H1 (cell line): ENCODE data around the gene PRPF18. TPM values are rescaled to one million over a fixed set of nuclear protein-coding genes. Genes with fewer than 3 reads are reported as not detected.

ENCODE experiments used
- CTCF ChIA-PET: fragments of 300-600 bp; sonication (Branson Sonifier 250); formaldehyde crosslinking; loops from one replicate; lab custom pipeline; 2021; ENCODE audit not compliant: partially characterized antibody; lab: Charles Lee
- POLR2A ChIA-PET: fragments of 300-600 bp; sonication (Branson Sonifier 250); formaldehyde crosslinking; loops from one replicate; lab custom pipeline; 2021; ENCODE audit warnings: inconsistent platforms; ENCODE audit not compliant: partially characterized antibody; lab: Charles Lee
- DNase-seq, 2 experiments: peaks; one replicate each; pipeline versions ENCODE4 v3.0.0 to v3.0.0-alpha.2; 2010 to 2022; ENCODE audit warnings: low spot score in 2 of 2, low read depth in 1 of 2, mixed read lengths in 1 of 2
- FAIRE-seq: peaks from 2 replicates; lab custom pipeline; 2011; peaks lifted over from hg19 to GRCh38; lab: Jason Lieb, UNC
- H2AFZ ChIP-seq: 2 replicates; pipeline ENCODE4 v1.8.1; 2012; ENCODE audit warnings: low read length, inconsistent platforms
- H2AK5ac ChIP-seq: 2 replicates; pipeline ENCODE4 v1.6.1; 2013; ENCODE audit warnings: low read depth, low read length
- H2BK120ac ChIP-seq: replicated peaks from 2 replicates; pipeline ENCODE3; 2013; ENCODE audit warnings: low read depth, low read length, inconsistent platforms
- H2BK12ac ChIP-seq: 2 replicates; pipeline ENCODE4 v1.6.1; 2013; ENCODE audit warnings: low read depth, low read length
- H2BK15ac ChIP-seq: 2 replicates; pipeline ENCODE4 v1.6.1; 2013; ENCODE audit warnings: low read length
- H2BK20ac ChIP-seq: 2 replicates; pipeline ENCODE4 v1.6.1; 2013; ENCODE audit warnings: low read length
- H2BK5ac ChIP-seq: 2 replicates; pipeline ENCODE4 v1.6.1; 2013; ENCODE audit warnings: low read depth, low read length
- H3K14ac ChIP-seq: 2 replicates; pipeline ENCODE4 v1.6.1; 2013; ENCODE audit warnings: inconsistent platforms; ENCODE audit not compliant: insufficient read length
- H3K18ac ChIP-seq: 2 replicates; pipeline ENCODE4 v1.6.1; 2013; ENCODE audit warnings: low read length; ENCODE audit errors: extremely low read depth
- H3K23ac ChIP-seq: 2 replicates; pipeline ENCODE4 v1.6.1; 2013; ENCODE audit warnings: inconsistent platforms; ENCODE audit not compliant: insufficient read length
- H3K23me2 ChIP-seq: 2 replicates; pipeline ENCODE4 v1.6.1; 2013; ENCODE audit warnings: low read depth, low read length
- H3K27ac ChIP-seq: 2 replicates; pipeline ENCODE4 v1.6.1; 2011; ENCODE audit warnings: low read depth, low read length, inconsistent platforms
- H3K27me3 ChIP-seq, 4 experiments: replicated peaks in 1 of 4; 1 replicate in 1 of 4; 2 replicates in 3 of 4; pipeline versions ENCODE4 v1.6.1 to v1.8.1; 2011 to 2013; ENCODE audit warnings: low read length in 3 of 4, mild to moderate bottlenecking in 3 of 4, inconsistent platforms in 2 of 4, mixed read lengths in 2 of 4, moderate library complexity in 1 of 4; ENCODE audit not compliant: control insufficient read depth in 3 of 4, insufficient read depth in 3 of 4; ENCODE audit errors: extremely low read depth in 1 of 4
- H3K36me3 ChIP-seq, 4 experiments: 2 replicates each; pipeline versions ENCODE4 v1.6.1 to v1.8.1; 2011 to 2013; ENCODE audit warnings: mild to moderate bottlenecking in 4 of 4, low read length in 3 of 4, moderate library complexity in 2 of 4, control low read depth in 1 of 4, inconsistent platforms in 1 of 4; ENCODE audit not compliant: insufficient read depth in 4 of 4, control insufficient read depth in 2 of 4
- H3K4ac ChIP-seq: replicated peaks from 2 replicates; pipeline ENCODE3; 2013; ENCODE audit warnings: low read length, low read depth, mixed read lengths, inconsistent platforms; ENCODE audit not compliant: insufficient read length
- H3K4me1 ChIP-seq, 4 experiments: replicated peaks in 1 of 4; 1 replicate in 1 of 4; 2 replicates in 3 of 4; pipeline versions ENCODE4 v1.6.1 to v1.8.1; 2011 to 2013; ENCODE audit warnings: low read length in 3 of 4, inconsistent platforms in 2 of 4, mixed read lengths in 1 of 4; ENCODE audit not compliant: insufficient read depth in 4 of 4, control insufficient read depth in 3 of 4
- H3K4me2 ChIP-seq, 2 experiments: 2 replicates each; pipeline versions ENCODE4 v1.6.1 to v1.8.1; 2011 to 2013; ENCODE audit warnings: low read depth in 2 of 2, low read length in 2 of 2, control low read depth in 1 of 2, inconsistent platforms in 1 of 2, mild to moderate bottlenecking in 1 of 2; ENCODE audit not compliant: insufficient read depth in 1 of 2
- H3K4me3 ChIP-seq, 4 experiments: fragments of 200-600, 300-600 bp in 1 of 4; sonication (generic), shearing (Covaris generic), sonication (Bioruptor Twin) in 1 of 4; 2 replicates each; pipeline versions ENCODE4 v1.5.1 to v1.8.1; 2011 to 2016; ENCODE audit warnings: low read length in 4 of 4, low read depth in 3 of 4, control low read depth in 2 of 4, inconsistent platforms in 2 of 4, mild to moderate bottlenecking in 2 of 4, mixed read lengths in 1 of 4, moderate library complexity in 1 of 4; ENCODE audit not compliant: insufficient read depth in 2 of 4; ENCODE audit errors: extremely low read depth in 1 of 4
- H3K56ac ChIP-seq: replicated peaks from 2 replicates; pipeline ENCODE3; 2013; ENCODE audit warnings: low read depth, mild to moderate bottlenecking, mixed read lengths, low read length, inconsistent platforms; ENCODE audit not compliant: insufficient read length
- H3K79me1 ChIP-seq: 2 replicates; pipeline ENCODE4 v1.6.1; 2013; ENCODE audit warnings: low read depth, low read length, control low read depth
- H3K79me2 ChIP-seq, 2 experiments: 2 replicates each; pipeline versions ENCODE4 v1.6.1 to v1.8.1; 2012 to 2013; ENCODE audit warnings: low read length in 2 of 2, mild to moderate bottlenecking in 2 of 2, inconsistent platforms in 1 of 2; ENCODE audit not compliant: insufficient read depth in 2 of 2, control insufficient read depth in 1 of 2
- H3K9ac ChIP-seq, 4 experiments: replicated peaks in 1 of 4; 1 replicate in 1 of 4; 2 replicates in 3 of 4; pipeline versions ENCODE4 v1.6.1 to v1.8.1; 2011 to 2013; ENCODE audit warnings: low read depth in 3 of 4, low read length in 3 of 4, control low read depth in 2 of 4, mild to moderate bottlenecking in 2 of 4, moderate library complexity in 2 of 4, inconsistent platforms in 1 of 4; ENCODE audit errors: extremely low read depth in 1 of 4
- H3K9me3 ChIP-seq, 2 experiments: 2 replicates each; pipeline versions ENCODE4 v1.6.1 to v1.8.1; 2012 to 2013; ENCODE audit warnings: mild to moderate bottlenecking in 2 of 2, moderate library complexity in 2 of 2, control low read depth in 1 of 2, inconsistent platforms in 1 of 2, low read depth in 1 of 2, low read length in 1 of 2, mixed read lengths in 1 of 2; ENCODE audit not compliant: insufficient read depth in 2 of 2
- H4K20me1 ChIP-seq, 2 experiments: replicated peaks in 1 of 2; 2 replicates each; pipeline versions ENCODE3 to v1.8.1; 2011 to 2013; ENCODE audit warnings: inconsistent platforms in 2 of 2, low read length in 2 of 2, mild to moderate bottlenecking in 1 of 2; ENCODE audit not compliant: insufficient read depth in 2 of 2, control insufficient read depth in 1 of 2
- H4K5ac ChIP-seq: 2 replicates; pipeline ENCODE4 v1.6.1; 2013; ENCODE audit warnings: low read length, low read depth, mixed read lengths, inconsistent platforms; ENCODE audit not compliant: insufficient read length
- H4K8ac ChIP-seq: 2 replicates; pipeline ENCODE4 v1.8.0; 2013; ENCODE audit warnings: mild to moderate bottlenecking, moderate library complexity, low read length, inconsistent platforms; ENCODE audit not compliant: insufficient read depth; ENCODE audit errors: extremely low read depth
- H4K91ac ChIP-seq: replicated peaks from 2 replicates; pipeline ENCODE3; 2013; ENCODE audit warnings: low read length, mixed read lengths, inconsistent platforms; ENCODE audit not compliant: insufficient read length
- BRCA1 ChIP-seq: IDR thresholded peaks from 2 replicates; pipeline ENCODE4 v1.6.1; 2012; ENCODE audit warnings: low read depth, low read length, improper control_type of control experiment
- CEBPB ChIP-seq: IDR thresholded peaks from 2 replicates; pipeline ENCODE4 v1.6.1; 2012; ENCODE audit warnings: low read depth, low read length
- CHD2 ChIP-seq: IDR thresholded peaks from 2 replicates; pipeline ENCODE4 v1.6.1; 2012; ENCODE audit warnings: low read length, improper control_type of control experiment
- EGR1 ChIP-seq: IDR thresholded peaks from 2 replicates; pipeline ENCODE4 v1.6.1; 2011; ENCODE audit warnings: low read depth, low read length, borderline replicate concordance
- JUN ChIP-seq: IDR thresholded peaks from 2 replicates; pipeline ENCODE4 v1.6.1; 2011; ENCODE audit warnings: low read depth, mild to moderate bottlenecking, improper control_type of control experiment, low read length
- KDM1A ChIP-seq: fragments of 200-600, 300-600 bp; sonication (generic); IDR thresholded peaks from 2 replicates; pipeline ENCODE4 v1.7.1; 2016; ENCODE audit warnings: mild to moderate bottlenecking, low read length, borderline replicate concordance
- POLR2A ChIP-seq, 2 experiments: IDR thresholded peaks; 1 replicate in 1 of 2; 2 replicates in 1 of 2; pipeline ENCODE4 v1.6.1; 2011; ENCODE audit warnings: low read depth in 2 of 2, low read length in 2 of 2, mild to moderate bottlenecking in 2 of 2; ENCODE audit errors: control extremely low read depth in 1 of 2
- RXRA ChIP-seq: IDR thresholded peaks from 2 replicates; pipeline ENCODE4 v1.6.1; 2011; ENCODE audit warnings: low read depth, mild to moderate bottlenecking, low read length, moderate library complexity; ENCODE audit not compliant: insufficient read depth
- TAF1 ChIP-seq: IDR thresholded peaks from 2 replicates; pipeline ENCODE4 v1.6.1; 2011; ENCODE audit warnings: mild to moderate bottlenecking, low read depth, low read length
- TAF7 ChIP-seq: optimal IDR thresholded peaks from 2 replicates; pipeline ENCODE3; 2011; ENCODE audit warnings: low read depth, mild to moderate bottlenecking, inconsistent platforms, low read length, moderate library complexity, borderline replicate concordance
- TEAD4 ChIP-seq: IDR thresholded peaks from 2 replicates; pipeline ENCODE4 v1.6.1; 2012; ENCODE audit warnings: low read depth, low read length, inconsistent platforms, mixed read lengths
- WGBS, 2 experiments: shearing (Covaris generic) in 1 of 2; methylation state at CpG; one replicate each; pipeline versions ENCODE4 v1.1.6 to v1.1.7; 2013 to 2015; ENCODE audit warnings: low lambda C conversion rate in 2 of 2, mixed read lengths in 2 of 2, inconsistent platforms in 1 of 2, low coverage in 1 of 2, missing lambda C conversion rate in 1 of 2; ENCODE audit not compliant: insufficient replicate concordance in 2 of 2, insufficient coverage in 1 of 2, insufficient read length in 1 of 2; ENCODE audit errors: extremely low coverage in 1 of 2, missing lambda C conversion rate in 1 of 2; 5-methylcytosine and 5-hydroxymethylcytosine counted together
- polyA plus RNA-seq, 7 experiments: library from polyadenylated mRNA; depleted of rRNA in 3 of 7; stranded (reverse) in 5 of 7; unstranded in 2 of 7; fragments of >200 nt in 5 of 7; fragments of 200-250 nt in 2 of 7; gene quantifications; 1 replicate in 5 of 7; 2 replicates in 1 of 7; 4 replicates in 1 of 7; pipeline versions ENCODE4 v1.2.1 to v1.2.3, GENCODE V29; 2011 to 2013; ENCODE audit warnings: missing spikeins in 2 of 7, mixed read lengths in 2 of 7
- total RNA-seq: library from RNA; stranded (reverse); fragmentation: NEBNext Ultra II Directional; extraction: Animal tissue kit (Norgen Biotek cat#: 25700); gene quantifications from 2 replicates; pipeline ENCODE4 v1.2.1, GENCODE V29; 2021
- TF ChIP-seq, protein P1 (sequence below): IDR thresholded peaks from 2 replicates; pipeline ENCODE4 v1.6.1; 2011; ENCODE audit warnings: low read depth, mild to moderate bottlenecking, low read length; ENCODE audit not compliant: insufficient read depth
- TF ChIP-seq, protein P2 (sequence below): IDR thresholded peaks from 2 replicates; pipeline ENCODE4 v1.6.1; 2011; ENCODE audit warnings: low read length, improper control_type of control experiment

PRPF18 gene
- total and polyA plus RNA-seq, 2 of the 8 experiments (the other 6 are each of a cell fraction or from before 2014, with no cell fraction given), result 3.8 to 12.6 TPM

DNA sequence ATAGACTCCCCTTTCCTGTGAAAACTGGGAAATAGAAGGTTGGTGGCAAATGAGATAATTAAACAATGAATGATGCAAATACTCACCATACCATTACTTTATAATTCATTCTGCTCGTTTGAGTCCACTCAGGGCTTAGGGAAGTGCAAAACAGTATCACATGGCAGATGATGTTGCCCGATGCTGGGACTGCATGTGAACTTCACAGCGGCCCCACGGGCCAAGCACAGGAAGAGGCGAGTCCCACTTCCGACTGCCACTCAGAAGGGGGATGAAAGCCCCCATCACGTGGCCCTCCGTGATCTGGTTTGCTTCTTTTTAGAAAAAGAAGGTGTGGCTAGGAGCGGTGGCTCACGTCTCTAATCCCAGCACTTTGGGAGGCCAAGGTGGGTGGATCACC lies 71.5 kb downstream of the PRPF18 start:
- Histone ChIP-seq H3K27me3 (no peaks in the 10 kb centered on the region), H2BK120ac (no peak overlapping the region), H2AK5ac (no peak overlapping the region), H2BK15ac (no peak overlapping the region), H3K27ac (no peak overlapping the region), H2AFZ (no peak overlapping the region), H3K23me2 (no peaks in the 10 kb centered on the region), H3K4me1 (no peaks in the 10 kb centered on the region; a peak in 1 of 7 replicates), H4K20me1 (no peaks in the 10 kb centered on the region), H3K4me3 (no peak overlapping the region), H2BK20ac (no peak overlapping the region), H3K9me3 (no peaks in the 10 kb centered on the region), H3K14ac (no peak overlapping the region), H4K8ac (no peak overlapping the region), H3K9ac (no peak overlapping the region), H4K91ac (no peak overlapping the region), H3K23ac (no peak overlapping the region), H3K56ac (no peak overlapping the region), H4K5ac (no peak overlapping the region), H3K18ac (no peak overlapping the region), H2BK5ac (no peak overlapping the region), H3K79me2 (no peaks in the 10 kb centered on the region), H3K79me1 (no peaks in the 10 kb centered on the region), H3K4me2 (no peak overlapping the region), H3K4ac (no peak overlapping the region), H2BK12ac (no peak overlapping the region), H3K36me3 (peaks cover 6 to 31% (median 14%) of the 10 kb centered on the region in 4 experiments; a peak in 6 of 8 replicates)
- CTCF ChIA-PET, result no interaction called here
- 95% methylated on average over 10 of the region's 10 CpGs; no CpG with 5 or more reads in 1 of the 2 experiments for WGBS, 2 experiments
- FAIRE-seq (no peak), DNase-seq (no peak)
- POLR2A ChIA-PET, result no interaction called here
- TF ChIP-seq, protein P1, sequence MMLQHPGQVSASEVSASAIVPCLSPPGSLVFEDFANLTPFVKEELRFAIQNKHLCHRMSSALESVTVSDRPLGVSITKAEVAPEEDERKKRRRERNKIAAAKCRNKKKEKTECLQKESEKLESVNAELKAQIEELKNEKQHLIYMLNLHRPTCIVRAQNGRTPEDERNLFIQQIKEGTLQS, result no peak
- no peak for TF ChIP-seq CHD2
- TF ChIP-seq RXRA, result no peak
- TF ChIP-seq TAF7, result no peak
- TF ChIP-seq JUN, result no peak
- TF ChIP-seq TEAD4, result no peak
- no peak for TF ChIP-seq EGR1
- TF ChIP-seq KDM1A, result no peak
- TF ChIP-seq CEBPB, result no peak
- no peak for TF ChIP-seq POLR2A (IDR thresholded peaks at IDR 0.05; ENCODE audit: control extremely low read depth in 1 of 2, low read depth in 2 of 2, low read length in 2 of 2)
- TF ChIP-seq, protein P2, sequence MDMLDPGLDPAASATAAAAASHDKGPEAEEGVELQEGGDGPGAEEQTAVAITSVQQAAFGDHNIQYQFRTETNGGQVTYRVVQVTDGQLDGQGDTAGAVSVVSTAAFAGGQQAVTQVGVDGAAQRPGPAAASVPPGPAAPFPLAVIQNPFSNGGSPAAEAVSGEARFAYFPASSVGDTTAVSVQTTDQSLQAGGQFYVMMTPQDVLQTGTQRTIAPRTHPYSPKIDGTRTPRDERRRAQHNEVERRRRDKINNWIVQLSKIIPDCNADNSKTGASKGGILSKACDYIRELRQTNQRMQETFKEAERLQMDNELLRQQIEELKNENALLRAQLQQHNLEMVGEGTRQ, result no peak
- TF ChIP-seq TAF1, result no peak
- no peak for TF ChIP-seq BRCA1
